ENCODE data around the gene RCOR1. TPM values are rescaled to one million over a fixed set of nuclear protein-coding genes. Genes with fewer than 3 reads are reported as not detected.

Gene RCOR1
- total RNA-seq, 1 experiment from 2014 or later = 15.1 TPM

- DNase-seq (ENCODE audit: low read depth) = no peak
Observed at GRCh38 chr14:102726191-102726949, 133.9 kb downstream of the RCOR1 start.

GRCh38 chr14:102727336-102728095, 135.1 kb downstream of the RCOR1 start:
- no peak for DNase-seq (ENCODE audit: low read depth)

GRCh38 chr14:102728501-102728900, 136.1 kb downstream of the RCOR1 start:
- no peak for DNase-seq (ENCODE audit: low read depth)

GRCh38 chr14:102729268-102729667, 136.8 kb downstream of the RCOR1 start:
- DNase-seq (ENCODE audit: low read depth) = no peak

- no peak for DNase-seq (ENCODE audit: low read depth)
Observed at GRCh38 chr14:102729825-102730224, 137.4 kb downstream of the RCOR1 start.

- DNase-seq (ENCODE audit: low read depth) = no peak
Observed at GRCh38 chr14:102731101-102731870, 138.8 kb downstream of the RCOR1 start.

GRCh38 chr14:102731871-102732800, 139.7 kb downstream of the RCOR1 start:
- DNase-seq (ENCODE audit: low read depth) = no peak

GRCh38 chr14:102732924-102733323, 140.5 kb downstream of the RCOR1 start:
- DNase-seq (ENCODE audit: low read depth) = no peak

- no peak for DNase-seq (ENCODE audit: low read depth)
Observed at GRCh38 chr14:102733326-102733725, 140.9 kb downstream of the RCOR1 start.

- DNase-seq (ENCODE audit: low read depth) = no peak
Observed at GRCh38 chr14:102734436-102734835, 142.0 kb downstream of the RCOR1 start.

GRCh38 chr14:102736956-102737355, 144.5 kb downstream of the RCOR1 start:
- no peak for DNase-seq (ENCODE audit: low read depth)

- DNase-seq (ENCODE audit: low read depth) = no peak
Observed at GRCh38 chr14:102737402-102738372, 145.2 kb downstream of the RCOR1 start.

GRCh38 chr14:102738373-102739189, 146.1 kb downstream of the RCOR1 start:
- DNase-seq (ENCODE audit: low read depth) = no peak

GRCh38 chr14:102739190-102739469, 146.7 kb downstream of the RCOR1 start:
- no peak for DNase-seq (ENCODE audit: low read depth)

- DNase-seq (ENCODE audit: low read depth) = no peak
Observed at GRCh38 chr14:102746634-102747438, 154.4 kb downstream of the RCOR1 start.

GRCh38 chr14:102748806-102749205, 156.4 kb downstream of the RCOR1 start:
- no peak for DNase-seq (ENCODE audit: low read depth)

GRCh38 chr14:102749393-102750305, 157.2 kb downstream of the RCOR1 start:
- no peak for DNase-seq (ENCODE audit: low read depth)

Data from M059J (cell line).